GM23338 (cell line): ENCODE results near the gene CEP72. TPM values are rescaled to one million over a fixed set of nuclear protein-coding genes. Genes with fewer than 3 reads are reported as not detected.

Experiments used
- ATAC-seq: fragments of 200-7000 bp; cut with Tn5 transposase; 3 replicates; pipeline ENCODE4 v1.9.1; 2020
- DNase-seq: peaks from one replicate; pipeline ENCODE4 v3.0.0-alpha.2; 2015; ENCODE audit warnings: low spot score
- H2AFZ ChIP-seq: fragments of 200-600 bp; sonication (generic); 2 replicates; pipeline ENCODE4 v1.8.0; 2016; ENCODE audit warnings: antibody characterized with exemption, mild to moderate bottlenecking, moderate library complexity
- H3F3A ChIP-seq: fragments of 200-600 bp; sonication (generic); replicated peaks from 2 replicates; pipeline ENCODE4 v1.8.0; 2017; ENCODE audit warnings: antibody characterized with exemption, mixed run types, low read depth
- H3K27ac ChIP-seq: fragments of 200-600 bp; sonication (generic); 2 replicates; pipeline ENCODE4 v1.6.1; 2016; ENCODE audit warnings: low read depth
- H3K27me3 ChIP-seq: fragments of 200-600 bp; sonication (generic); 2 replicates; pipeline ENCODE4 v1.8.0; 2016; ENCODE audit warnings: mild to moderate bottlenecking, mixed run types, moderate library complexity; ENCODE audit not compliant: insufficient read depth
- H3K36me3 ChIP-seq: fragments of 200-600 bp; sonication (generic); 2 replicates; pipeline ENCODE4 v1.8.0; 2016; ENCODE audit warnings: mild to moderate bottlenecking; ENCODE audit not compliant: insufficient read depth
- H3K4me1 ChIP-seq: fragments of 200-600 bp; sonication (generic); 2 replicates; pipeline ENCODE4 v1.8.0; 2016; ENCODE audit warnings: mild to moderate bottlenecking, moderate library complexity; ENCODE audit not compliant: insufficient read depth
- H3K4me2 ChIP-seq: fragments of 200-600 bp; sonication (generic); 2 replicates; pipeline ENCODE4 v1.7.1; 2017; ENCODE audit warnings: mixed run types
- H3K4me3 ChIP-seq: fragments of 200-600 bp; sonication (generic); 2 replicates; pipeline ENCODE4 v1.6.1; 2016; ENCODE audit warnings: mixed run types
- H3K79me2 ChIP-seq: fragments of 200-600 bp; sonication (generic); replicated peaks from 2 replicates; pipeline ENCODE4 v1.8.0; 2017; ENCODE audit warnings: mild to moderate bottlenecking; ENCODE audit not compliant: insufficient read depth
- H3K9me2 ChIP-seq: fragments of 200-600 bp; sonication (generic); 2 replicates; pipeline ENCODE4 v1.8.0; 2017; ENCODE audit not compliant: insufficient read depth
- H4K20me1 ChIP-seq: fragments of 200-600 bp; sonication (generic); replicated peaks from 2 replicates; pipeline ENCODE4 v1.8.0; 2017; ENCODE audit warnings: mild to moderate bottlenecking; ENCODE audit not compliant: insufficient read depth
- H3K27ac Mint-ChIP-seq: 2 replicates; pipeline ENCODE4 v1.8.0; 2020; ENCODE audit warnings: inconsistent platforms, mild to moderate bottlenecking, moderate library complexity, mixed read lengths
- H3K27me3 Mint-ChIP-seq: 3 replicates; pipeline ENCODE4 v1.8.0; 2022; ENCODE audit warnings: low read depth, mild to moderate bottlenecking, moderate library complexity, mixed read lengths, inconsistent platforms; ENCODE audit not compliant: insufficient read depth, poor library complexity
- H3K36me3 Mint-ChIP-seq: 3 replicates; pipeline ENCODE4 v1.8.0; 2021; ENCODE audit warnings: low read depth, mild to moderate bottlenecking, inconsistent platforms, moderate library complexity, mixed read lengths
- H3K4me1 Mint-ChIP-seq: 3 replicates; pipeline ENCODE4 v1.8.0; 2020; ENCODE audit warnings: mild to moderate bottlenecking, inconsistent platforms, mixed read lengths
- H3K4me3 Mint-ChIP-seq: 3 replicates; pipeline ENCODE4 v1.8.0; 2021; ENCODE audit warnings: moderate library complexity, mild to moderate bottlenecking, inconsistent platforms, mixed read lengths
- H3K9me3 Mint-ChIP-seq: 3 replicates; pipeline ENCODE4 v1.8.0; 2020; ENCODE audit warnings: moderate library complexity, mild to moderate bottlenecking, inconsistent platforms, mixed read lengths
- CREB1 ChIP-seq: fragments of 250-450 bp; sonication (Bioruptor Pico); IDR thresholded peaks from 2 replicates; pipeline ENCODE4 v1.5.0; 2020; ENCODE audit warnings: low read depth, mild to moderate bottlenecking, moderate library complexity
- CTCF ChIP-seq, 2 experiments: fragments of 200-600 bp in 1 of 2; sonication (generic) in 1 of 2; conservative IDR thresholded peaks; 2 replicates each; pipeline versions ENCODE4 v1.5.1 to v1.6.1; 2016 to 2017; ENCODE audit warnings: antibody characterized with exemption in 2 of 2, low read depth in 2 of 2, mild to moderate bottlenecking in 2 of 2, moderate library complexity in 1 of 2
- ETS1 ChIP-seq: IDR thresholded peaks from 2 replicates; pipeline ENCODE4 v1.6.1; 2016; ENCODE audit warnings: antibody characterized with exemption
- EZH2 ChIP-seq: fragments of 200-600 bp; sonication (generic); IDR thresholded peaks from one replicate; pipeline ENCODE4 v1.8.0; 2017; ENCODE audit warnings: antibody characterized with exemption, mild to moderate bottlenecking, low read depth; ENCODE audit not compliant: unreplicated experiment
- EZH2phosphoT487 ChIP-seq: fragments of 200-600 bp; sonication (generic); IDR thresholded peaks from one replicate; pipeline ENCODE4 v1.8.1; 2018; ENCODE audit warnings: antibody characterized with exemption; ENCODE audit not compliant: unreplicated experiment
- JUNB ChIP-seq: IDR thresholded peaks from one replicate; pipeline ENCODE4 v1.6.1; 2016; ENCODE audit warnings: antibody characterized with exemption; ENCODE audit not compliant: unreplicated experiment
- NANOG ChIP-seq: IDR thresholded peaks from 2 replicates; pipeline ENCODE4 v1.6.1; 2016; ENCODE audit warnings: antibody characterized with exemption, borderline replicate concordance
- POLR2AphosphoS5 ChIP-seq: IDR thresholded peaks from 2 replicates; pipeline ENCODE4 v1.6.1; 2016; ENCODE audit warnings: antibody characterized with exemption, low read depth
- REST ChIP-seq: IDR thresholded peaks from one replicate; pipeline ENCODE4 v1.6.1; 2018; ENCODE audit warnings: antibody characterized with exemption; ENCODE audit not compliant: unreplicated experiment
- STAT1 ChIP-seq: IDR thresholded peaks from one replicate; pipeline ENCODE4 v1.6.1; 2016; ENCODE audit warnings: antibody characterized with exemption; ENCODE audit not compliant: unreplicated experiment
- ZNF114 ChIP-seq: fragments of 250-450 bp; sonication (Bioruptor Pico); IDR thresholded peaks from 2 replicates; pipeline ENCODE4 v1.5.0; 2020; ENCODE audit warnings: mild to moderate bottlenecking, moderate library complexity
- ZNF331 ChIP-seq: fragments of 250-450 bp; sonication (Bioruptor Pico); IDR thresholded peaks from 2 replicates; pipeline ENCODE4 v1.5.0; 2020; ENCODE audit warnings: low read depth, mild to moderate bottlenecking, moderate library complexity
- ZNF462 ChIP-seq: fragments of 250-450 bp; sonication (Bioruptor Pico); IDR thresholded peaks from 2 replicates; pipeline ENCODE4 v1.5.0; 2020; ENCODE audit warnings: mild to moderate bottlenecking, moderate library complexity
- polyA plus RNA-seq: library from polyadenylated mRNA; unstranded; fragments of >200 nt; fragmentation: Nextera tagmentation; extraction: Ambion mirVana; gene quantifications from 2 replicates; pipeline ENCODE4 v1.2.1, GENCODE V29; 2016
- total RNA-seq: library from RNA; depleted of rRNA; stranded (reverse); fragments of >200 nt; shearing (Covaris generic); gene quantifications from 2 replicates; pipeline ENCODE4 v1.2.3, GENCODE V29; 2014

The CEP72 gene
- total and polyA plus RNA-seq, 2 experiments from 2014 or later: 15.5 to 27.1 TPM

- H3K79me2 ChIP-seq: no peaks in the 10 kb centered on the region
- H3K36me3 Mint-ChIP-seq: peaks cover 41% of the 10 kb centered on the region
- no peak overlapping the region for H3K4me2 ChIP-seq
- no peak overlapping the region for H3K27ac ChIP-seq
- no peak overlapping the region for H3K27ac Mint-ChIP-seq
- H3K4me1 Mint-ChIP-seq: no peaks in the 10 kb centered on the region
- no peak for TF ChIP-seq REST
- no peak for TF ChIP-seq JUNB
- no peak for TF ChIP-seq STAT1
- TF ChIP-seq NANOG: no peak
- TF ChIP-seq CREB1 (CRISPR knock-in tag): no peak
- no peak for TF ChIP-seq POLR2AphosphoS5
- no peak for TF ChIP-seq ZNF331
- TF ChIP-seq EZH2: no peak
- TF ChIP-seq ZNF462 (CRISPR knock-in tag): no peak
- no peak for TF ChIP-seq EZH2phosphoT487
- no peak for TF ChIP-seq ZNF114 (CRISPR knock-in tag)
- TF ChIP-seq ETS1: no peak
- TF ChIP-seq CTCF (conservative IDR thresholded peaks at IDR 0.05; ENCODE audit: low read depth in 2 of 2): no peak
- no peaks in the 10 kb centered on the region for H3K9me3 Mint-ChIP-seq
- H3F3A ChIP-seq: no peaks in the 10 kb centered on the region
- no peak for DNase-seq
- no peaks in the 10 kb centered on the region for H3K9me2 ChIP-seq
- no peak overlapping the region for H3K4me3 Mint-ChIP-seq
- H3K36me3 ChIP-seq: peaks cover 6% of the 10 kb centered on the region; the same call in 1 of the 2 replicates
- H4K20me1 ChIP-seq: peaks cover 13% of the 10 kb centered on the region
- ATAC-seq: no peak
- H3K4me3 ChIP-seq: no peak overlapping the region
- H3K4me1 ChIP-seq: no peaks in the 10 kb centered on the region
- no peaks in the 10 kb centered on the region for H3K27me3 ChIP-seq
- no peak overlapping the region for H2AFZ ChIP-seq
- peaks cover 4% of the 10 kb centered on the region for H3K27me3 Mint-ChIP-seq
Observed at GRCh38 chr5:635306-636055, 23.3 kb downstream of the CEP72 start.
